MM.1S (cell line): Measurements from ENCODE around the gene RIOK3.
A peak's percentile ranks its signal among the peaks of the same experiment; 100 is the strongest.

Experiments
- DNase-seq: peaks from one replicate; pipeline ENCODE4 v3.0.0-alpha.2; 2015
- H2AFZ ChIP-seq: fragments of 300-600 bp; sonication (generic); 2 replicates; pipeline ENCODE4 v1.6.0; 2016; ENCODE audit warnings: antibody characterized with exemption, low read length
- H3F3A ChIP-seq: fragments of 300-600 bp; sonication (generic); 2 replicates; pipeline ENCODE4 v1.6.1; 2016; ENCODE audit warnings: mild to moderate bottlenecking, antibody characterized with exemption, low read length, moderate library complexity, mixed read lengths; ENCODE audit not compliant: insufficient read depth
- H3K27ac ChIP-seq: fragments of 300-600 bp; sonication (generic); 2 replicates; pipeline ENCODE4 v1.5.1; 2016; ENCODE audit warnings: mild to moderate bottlenecking, low read length
- H3K27me3 ChIP-seq: fragments of 300-600 bp; sonication (generic); replicated peaks from 2 replicates; pipeline ENCODE4 v1.6.0; 2016; ENCODE audit warnings: low read length; ENCODE audit not compliant: insufficient read depth
- H3K36me3 ChIP-seq: fragments of 300-600 bp; sonication (generic); replicated peaks from 2 replicates; pipeline ENCODE4 v1.6.1; 2016; ENCODE audit warnings: mild to moderate bottlenecking, low read length, mixed read lengths; ENCODE audit not compliant: insufficient read depth
- H3K4me1 ChIP-seq: fragments of 300-600 bp; sonication (generic); 2 replicates; pipeline ENCODE4 v1.6.1; 2016; ENCODE audit warnings: low read length, mixed read lengths
- H3K4me2 ChIP-seq: fragments of 300-600 bp; sonication (generic); 2 replicates; pipeline ENCODE4 v1.6.0; 2016; ENCODE audit warnings: low read depth, low read length
- H3K4me3 ChIP-seq: fragments of 300-600 bp; sonication (generic); 2 replicates; pipeline ENCODE4 v1.5.1; 2016; ENCODE audit warnings: low read length, mixed read lengths
- H3K79me2 ChIP-seq: fragments of 300-600 bp; sonication (generic); 2 replicates; pipeline ENCODE4 v1.6.1; 2016; ENCODE audit warnings: mixed run types, low read length, mixed read lengths
- H3K9ac ChIP-seq: fragments of 300-600 bp; sonication (generic); 2 replicates; pipeline ENCODE4 v1.6.1; 2016; ENCODE audit warnings: low read length, mixed read lengths
- H3K9me2 ChIP-seq: fragments of 300-600 bp; sonication (generic); replicated peaks from 2 replicates; pipeline ENCODE4 v1.6.1; 2016; ENCODE audit warnings: mild to moderate bottlenecking, low read length, mixed read lengths; ENCODE audit not compliant: insufficient read depth
- H3K9me3 ChIP-seq: fragments of 300-600 bp; sonication (generic); replicated peaks from 2 replicates; pipeline ENCODE4 v1.6.1; 2016; ENCODE audit warnings: mild to moderate bottlenecking, low read length, mixed read lengths; ENCODE audit not compliant: insufficient read depth
- H4K20me1 ChIP-seq: fragments of 300-600 bp; sonication (generic); 2 replicates; pipeline ENCODE4 v1.6.1; 2016; ENCODE audit warnings: mild to moderate bottlenecking, low read length, moderate library complexity, mixed read lengths; ENCODE audit not compliant: insufficient read depth
- CTCF ChIP-seq: fragments of 300-600 bp; sonication (generic); IDR thresholded peaks from 2 replicates; pipeline ENCODE4 v1.5.1; 2016; ENCODE audit warnings: antibody characterized with exemption, low read length, mixed read lengths
- EZH2 ChIP-seq: fragments of 300-600 bp; sonication (generic); optimal IDR thresholded peaks from 2 replicates; pipeline ENCODE3; 2017; ENCODE audit warnings: low read depth, mild to moderate bottlenecking, antibody characterized with exemption, low read length, mixed read lengths
- EZH2phosphoT487 ChIP-seq: fragments of 300-600 bp; sonication (generic); IDR thresholded peaks from 2 replicates; pipeline ENCODE4 v1.6.1; 2018; ENCODE audit warnings: antibody characterized with exemption, low read length

The RIOK3 gene

GRCh38 chr18:23438046-23438377 is 15.1 kb upstream of the RIOK3 start:
- no peak for TF ChIP-seq CTCF
- TF ChIP-seq EZH2, result no peak
- no peak for TF ChIP-seq EZH2phosphoT487
- Histone ChIP-seq H3K4me2 (peak overlapping the region; percentile 85), H3K9me2 (no peaks in the 10 kb centered on the region), H3K36me3 (no peaks in the 10 kb centered on the region), H4K20me1 (no peaks in the 10 kb centered on the region), H3K27ac (no peak overlapping the region), H3K27me3 (no peaks in the 10 kb centered on the region), H3K9ac (no peak overlapping the region; the same call in 1 of the 2 replicates), H3F3A (0 out of 2 replicates have a peak, but pooled peaks cover 2% of the 10 kb centered on the region), H3K4me3 (peak overlapping the region; percentile 96), H3K9me3 (no peaks in the 10 kb centered on the region), H3K79me2 (peaks cover 7% of the 10 kb centered on the region; the same call in 1 of the 2 replicates), H3K4me1 (0 out of 2 replicates have a peak, but pooled peaks cover 12% of the 10 kb centered on the region), H2AFZ (peak overlapping the region; percentile 98)
- no peak for DNase-seq

- Histone ChIP-seq H3K9ac (no peak overlapping the region), H3K4me2 (peak overlapping the region; percentile 85)
These were observed 14.3 kb upstream of the RIOK3 start for GRCh38 chr18:23438608-23439366.

GRCh38 chr18:23440131-23440530 is 13.0 kb upstream of the RIOK3 start:
- Histone ChIP-seq H3K4me1 (0 out of 2 replicates have a peak, but pooled peaks cover 12% of the 10 kb centered on the region), H3K27me3 (no peaks in the 10 kb centered on the region), H3K4me2 (no peak overlapping the region), H3K79me2 (peaks cover 7% of the 10 kb centered on the region; the same call in 1 of the 2 replicates), H3K36me3 (no peaks in the 10 kb centered on the region), H2AFZ (no peak overlapping the region), H3K9me2 (no peaks in the 10 kb centered on the region), H4K20me1 (no peaks in the 10 kb centered on the region), H3K9me3 (no peaks in the 10 kb centered on the region), H3K9ac (no peak overlapping the region), H3F3A (no peaks in the 10 kb centered on the region), H3K27ac (no peak overlapping the region), H3K4me3 (no peak overlapping the region)
- no peak for DNase-seq
- TF ChIP-seq EZH2, result no peak
- no peak for TF ChIP-seq CTCF
- TF ChIP-seq EZH2phosphoT487, result no peak

More at GRCh38 chr18:23438608-23439366, 14.3 kb upstream of the RIOK3 start:
- TF ChIP-seq EZH2phosphoT487 (no peak), EZH2 (no peak), CTCF (no peak)
- Histone ChIP-seq H3K27me3 (no peaks in the 10 kb centered on the region), H3K4me3 (peak overlapping the region; percentile 96; the same call in 1 of the 2 replicates), H3F3A (0 out of 2 replicates have a peak, but pooled peaks cover 2% of the 10 kb centered on the region), H3K4me1 (0 out of 2 replicates have a peak, but pooled peaks cover 12% of the 10 kb centered on the region), H2AFZ (peak overlapping the region; percentile 98), H3K27ac (no peak overlapping the region), H3K36me3 (no peaks in the 10 kb centered on the region), H3K9me3 (no peaks in the 10 kb centered on the region), H3K79me2 (peaks cover 7% of the 10 kb centered on the region; the same call in 1 of the 2 replicates), H3K9me2 (no peaks in the 10 kb centered on the region), H4K20me1 (no peaks in the 10 kb centered on the region)
- DNase-seq, result no peak
